SK-N-SH (cell line): Measurements from ENCODE around the gene CHD5. TPM values are rescaled to one million over a fixed set of nuclear protein-coding genes. Genes with fewer than 3 reads are reported as not detected.

ENCODE experiments used
- CTCF ChIA-PET: fragments of 300-600, 350-600 bp; formaldehyde crosslinking; extraction: SDS; loops from one replicate; lab custom pipeline; 2021; lab: Yijun Ruan, JAX
- POLR2A ChIA-PET: fragments of 350-600 bp; sonication (Branson Sonifier 250); formaldehyde crosslinking; extraction: SDS; loops from one replicate; lab custom pipeline; 2020; ENCODE audit warnings: antibody characterized with exemption, inconsistent platforms; lab: Yijun Ruan, JAX
- DNase-seq: peaks from one replicate; pipeline ENCODE4 v3.0.0; 2012
- H2AFZ ChIP-seq: fragments of 200-600 bp; sonication (generic); 2 replicates; pipeline ENCODE4 v1.8.1; 2016; ENCODE audit warnings: antibody characterized with exemption, mild to moderate bottlenecking, low read depth
- H3F3A ChIP-seq: fragments of 200-600 bp; sonication (generic); replicated peaks from 2 replicates; pipeline ENCODE3; 2016; ENCODE audit warnings: antibody characterized with exemption, mild to moderate bottlenecking; ENCODE audit not compliant: insufficient read depth
- H3K27ac ChIP-seq, 2 experiments: fragments of 200-500 bp in 1 of 2; fragments of 200-600 bp in 1 of 2; sonication (Bioruptor generic) in 1 of 2; sonication (generic), shearing (Covaris generic) in 1 of 2; 2 replicates each; pipeline versions ENCODE4 v1.5.1 to v1.6.1; 2014 to 2016; ENCODE audit warnings: low read depth in 2 of 2, inconsistent platforms in 1 of 2, low read length in 1 of 2, mild to moderate bottlenecking in 1 of 2, mixed read lengths in 1 of 2
- H3K27me3 ChIP-seq: fragments of 200-600 bp; sonication (generic), shearing (Covaris generic); 2 replicates; pipeline ENCODE4 v1.6.1; 2016; ENCODE audit warnings: mixed run types; ENCODE audit not compliant: insufficient read depth
- H3K36me3 ChIP-seq, 2 experiments: fragments of 200-500 bp in 1 of 2; fragments of 200-600 bp in 1 of 2; sonication (Bioruptor generic) in 1 of 2; sonication (generic) in 1 of 2; replicated peaks in 1 of 2; 2 replicates each; pipeline versions ENCODE3 to v1.5.1; 2014 to 2016; ENCODE audit warnings: low read length in 1 of 2, mild to moderate bottlenecking in 1 of 2; ENCODE audit not compliant: insufficient read depth in 2 of 2, control insufficient read depth in 1 of 2
- H3K4me1 ChIP-seq, 2 experiments: fragments of 200-500 bp in 1 of 2; fragments of 200-600 bp in 1 of 2; sonication (Bioruptor generic) in 1 of 2; sonication (generic), shearing (Covaris generic) in 1 of 2; 2 replicates each; pipeline versions ENCODE4 v1.5.1 to v1.6.1; 2014 to 2016; ENCODE audit warnings: low read depth in 1 of 2, low read length in 1 of 2, mixed run types in 1 of 2; ENCODE audit not compliant: insufficient read depth in 2 of 2, control insufficient read depth in 1 of 2
- H3K4me2 ChIP-seq: fragments of 200-600 bp; sonication (generic), shearing (Covaris generic); 2 replicates; pipeline ENCODE4 v1.6.1; 2017; ENCODE audit warnings: mixed run types
- H3K4me3 ChIP-seq, 2 experiments: fragments of 200-500 bp in 1 of 2; fragments of 200-600 bp in 1 of 2; sonication (Bioruptor generic) in 1 of 2; sonication (generic), shearing (Covaris generic) in 1 of 2; 2 replicates each; pipeline versions ENCODE4 v1.5.1 to v1.8.1; 2014 to 2016; ENCODE audit warnings: low read depth in 2 of 2, inconsistent platforms in 1 of 2, low read length in 1 of 2, mild to moderate bottlenecking in 1 of 2, mixed read lengths in 1 of 2, moderate library complexity in 1 of 2
- H3K79me2 ChIP-seq: fragments of 200-600 bp; sonication (generic); 2 replicates; pipeline ENCODE4 v1.8.1; 2017; ENCODE audit warnings: mild to moderate bottlenecking; ENCODE audit not compliant: insufficient read depth
- H3K9ac ChIP-seq: fragments of 200-600 bp; sonication (generic); 2 replicates; pipeline ENCODE4 v1.6.1; 2017; ENCODE audit warnings: mixed run types
- H3K9me2 ChIP-seq: fragments of 200-600 bp; sonication (generic); 2 replicates; pipeline ENCODE4 v1.6.1; 2017; ENCODE audit warnings: mixed run types
- H3K9me3 ChIP-seq: fragments of 200-600 bp; sonication (generic); 2 replicates; pipeline ENCODE4 v1.6.1; 2017; ENCODE audit warnings: mixed run types, mild to moderate bottlenecking, moderate library complexity
- H4K20me1 ChIP-seq: fragments of 200-600 bp; sonication (generic); 2 replicates; pipeline ENCODE4 v1.6.1; 2017; ENCODE audit warnings: mild to moderate bottlenecking, mixed run types; ENCODE audit not compliant: insufficient read depth
- ELF1 ChIP-seq: IDR thresholded peaks from 2 replicates; pipeline ENCODE4 v1.4.0; 2012
- FOSL2 ChIP-seq: IDR thresholded peaks from 2 replicates; pipeline ENCODE4 v1.4.0; 2012; ENCODE audit warnings: low read depth, mild to moderate bottlenecking, moderate library complexity, borderline replicate concordance
- FOXJ3 ChIP-seq: sonication (generic); formaldehyde crosslinking; IDR thresholded peaks from 2 replicates; pipeline ENCODE4 v1.5.1; 2020; ENCODE audit warnings: mild to moderate bottlenecking, missing genetic modification reagents
- FOXM1 ChIP-seq: IDR thresholded peaks from 2 replicates; pipeline ENCODE4 v1.4.0; 2012; ENCODE audit warnings: low read depth, mild to moderate bottlenecking
- GABPA ChIP-seq: IDR thresholded peaks from 2 replicates; pipeline ENCODE4 v1.4.0; 2012; ENCODE audit warnings: low read depth, mild to moderate bottlenecking
- GATA2 ChIP-seq: sonication (generic); formaldehyde crosslinking; IDR thresholded peaks from 2 replicates; pipeline ENCODE4 v1.5.0; 2020; ENCODE audit warnings: mild to moderate bottlenecking, missing genetic modification reagents
- JUND ChIP-seq: IDR thresholded peaks from 2 replicates; pipeline ENCODE4 v1.4.0; 2012
- NFIC ChIP-seq: IDR thresholded peaks from 2 replicates; pipeline ENCODE4 v1.4.0; 2012; ENCODE audit warnings: borderline replicate concordance
- RAD21 ChIP-seq: IDR thresholded peaks from 2 replicates; pipeline ENCODE4 v1.6.1; 2012; ENCODE audit warnings: mild to moderate bottlenecking, low read length
- RCOR1 ChIP-seq: fragments of 150-350 bp; IDR thresholded peaks from 2 replicates; pipeline ENCODE4 v1.6.1; 2017; ENCODE audit warnings: antibody characterized with exemption, low read length
- SIN3A ChIP-seq: IDR thresholded peaks from 2 replicates; pipeline ENCODE4 v1.6.1; 2012; ENCODE audit warnings: low read depth, mild to moderate bottlenecking, low read length, moderate library complexity, borderline replicate concordance
- TAF1 ChIP-seq: IDR thresholded peaks from 2 replicates; pipeline ENCODE4 v1.6.1; 2012; ENCODE audit warnings: low read depth, mild to moderate bottlenecking, low read length, moderate library complexity, borderline replicate concordance
- TCF12 ChIP-seq: IDR thresholded peaks from 2 replicates; pipeline ENCODE4 v1.4.0; 2012
- TEAD4 ChIP-seq: IDR thresholded peaks from 2 replicates; pipeline ENCODE4 v1.4.0; 2012; ENCODE audit warnings: mild to moderate bottlenecking, borderline replicate concordance; ENCODE audit not compliant: insufficient read depth
- ZBTB33 ChIP-seq: IDR thresholded peaks from 2 replicates; pipeline ENCODE4 v1.4.0; 2012; ENCODE audit warnings: low read depth, borderline replicate concordance
- WGBS: methylation state at CpG from one replicate; pipeline ENCODE4 v1.1.6; 2017; ENCODE audit warnings: low lambda C conversion rate; 5-methylcytosine and 5-hydroxymethylcytosine counted together
- polyA plus RNA-seq, 3 experiments: library from polyadenylated mRNA; depleted of rRNA; stranded (reverse); fragments of >200 nt; gene quantifications; 2 replicates each; pipeline ENCODE4 v1.2.3, GENCODE V29; 2012
- TF ChIP-seq, protein P1 (sequence below): fragments of 150-350 bp; IDR thresholded peaks from 2 replicates; pipeline ENCODE4 v1.6.1; 2017; ENCODE audit warnings: antibody characterized with exemption, low read length, low read depth, borderline replicate concordance
- TF ChIP-seq, protein P2 (sequence below): IDR thresholded peaks from 2 replicates; pipeline ENCODE4 v1.4.0; 2012; ENCODE audit warnings: low read depth, borderline replicate concordance
- TF ChIP-seq, protein P3 (sequence below): IDR thresholded peaks from 2 replicates; pipeline ENCODE4 v1.6.1; 2012; ENCODE audit warnings: mild to moderate bottlenecking, low read depth, low read length, moderate library complexity
- TF ChIP-seq, protein P4 (sequence below): fragments of 200-600 bp; sonication (generic); IDR thresholded peaks from 2 replicates; pipeline ENCODE4 v1.6.1; 2017; ENCODE audit warnings: antibody characterized with exemption, mild to moderate bottlenecking, moderate library complexity

The CHD5 gene
- polyA plus RNA-seq, 1 of the 3 experiments (the other 2 are of a cell fraction) = 0.26 TPM

- no peak overlapping the region for H2AFZ ChIP-seq
- H3K4me3 ChIP-seq = no peak overlapping the region
- no peak for DNase-seq
- 55% methylated on average over 4 of the region's 4 CpGs for WGBS
- no peaks in the 10 kb centered on the region for H3K36me3 ChIP-seq
- no peaks in the 10 kb centered on the region for H3K4me1 ChIP-seq
- no peaks in the 10 kb centered on the region for H3K27me3 ChIP-seq
- H3K9ac ChIP-seq = no peak overlapping the region
- TF ChIP-seq GATA2 (no peak), ZBTB33 (no peak), TAF1 (no peak), NFIC (no peak), RCOR1 (no peak)
- TF ChIP-seq, protein P1, sequence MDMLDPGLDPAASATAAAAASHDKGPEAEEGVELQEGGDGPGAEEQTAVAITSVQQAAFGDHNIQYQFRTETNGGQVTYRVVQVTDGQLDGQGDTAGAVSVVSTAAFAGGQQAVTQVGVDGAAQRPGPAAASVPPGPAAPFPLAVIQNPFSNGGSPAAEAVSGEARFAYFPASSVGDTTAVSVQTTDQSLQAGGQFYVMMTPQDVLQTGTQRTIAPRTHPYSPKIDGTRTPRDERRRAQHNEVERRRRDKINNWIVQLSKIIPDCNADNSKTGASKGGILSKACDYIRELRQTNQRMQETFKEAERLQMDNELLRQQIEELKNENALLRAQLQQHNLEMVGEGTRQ = no peak
- TF ChIP-seq, protein P2, sequence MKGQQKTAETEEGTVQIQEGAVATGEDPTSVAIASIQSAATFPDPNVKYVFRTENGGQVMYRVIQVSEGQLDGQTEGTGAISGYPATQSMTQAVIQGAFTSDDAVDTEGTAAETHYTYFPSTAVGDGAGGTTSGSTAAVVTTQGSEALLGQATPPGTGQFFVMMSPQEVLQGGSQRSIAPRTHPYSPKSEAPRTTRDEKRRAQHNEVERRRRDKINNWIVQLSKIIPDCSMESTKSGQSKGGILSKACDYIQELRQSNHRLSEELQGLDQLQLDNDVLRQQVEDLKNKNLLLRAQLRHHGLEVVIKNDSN = no peak
- H3F3A ChIP-seq = no peaks in the 10 kb centered on the region
- POLR2A ChIA-PET = no interaction called here
- no peaks in the 10 kb centered on the region for H3K79me2 ChIP-seq
- H3K9me3 ChIP-seq = no peaks in the 10 kb centered on the region
- H3K9me2 ChIP-seq = no peaks in the 10 kb centered on the region
- CTCF ChIA-PET = no interaction called here
- no peaks in the 10 kb centered on the region for H4K20me1 ChIP-seq
- H3K4me2 ChIP-seq = no peak overlapping the region
- H3K27ac ChIP-seq = no peak overlapping the region
Measured at GRCh38 chr1:6142734-6143133, 37.4 kb downstream of the CHD5 start.

DNA sequence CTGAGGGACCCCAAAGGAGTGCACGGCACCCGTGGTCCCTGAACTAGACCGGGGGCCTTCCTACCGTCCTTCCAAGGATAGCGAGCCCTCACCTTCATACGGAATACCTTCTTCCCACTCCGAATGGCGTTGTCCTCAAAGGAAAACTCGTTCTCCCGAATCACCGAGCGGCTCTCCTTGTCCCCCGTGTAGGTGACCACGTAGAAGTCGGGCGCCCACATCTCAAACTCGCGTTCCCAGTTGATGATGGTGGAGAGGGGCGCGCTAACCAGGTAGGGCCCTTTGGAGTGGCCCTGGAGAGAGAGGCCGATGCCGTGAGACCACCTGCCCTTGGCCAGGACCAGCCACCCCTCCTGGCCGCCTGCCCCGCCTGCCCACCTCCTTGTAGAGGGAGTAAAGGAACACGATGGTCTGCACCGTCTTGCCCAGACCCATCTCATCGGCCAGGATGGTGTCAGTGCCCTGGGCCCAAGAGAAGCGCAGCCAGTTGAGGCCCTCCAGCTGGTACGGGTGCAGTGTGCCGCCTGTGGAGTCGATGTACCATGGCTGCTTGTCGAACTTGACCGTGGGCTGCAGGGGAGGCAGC is 38.0 kb downstream of the CHD5 start:
- CTCF ChIA-PET = no interaction called here
- no peak overlapping the region for H3K4me3 ChIP-seq

More for the DNA sequence above, 38.0 kb downstream of the CHD5 start:
- DNase-seq = no peak
- Histone ChIP-seq H2AFZ (no peak overlapping the region), H3K9ac (no peak overlapping the region), H3K4me1 (no peaks in the 10 kb centered on the region), H3K9me2 (no peaks in the 10 kb centered on the region), H3K27me3 (no peaks in the 10 kb centered on the region), H4K20me1 (no peaks in the 10 kb centered on the region), H3K36me3 (no peaks in the 10 kb centered on the region), H3K4me2 (no peak overlapping the region), H3F3A (no peaks in the 10 kb centered on the region), H3K79me2 (no peaks in the 10 kb centered on the region), H3K9me3 (no peaks in the 10 kb centered on the region), H3K27ac (no peak overlapping the region)
- TF ChIP-seq TCF12 = no peak
- TF ChIP-seq TEAD4 = no peak
- TF ChIP-seq FOXM1 = no peak
- TF ChIP-seq GABPA = no peak
- TF ChIP-seq RCOR1 = no peak
- no peak for TF ChIP-seq ELF1
- TF ChIP-seq FOXJ3 (CRISPR knock-in tag) = no peak
- TF ChIP-seq, protein P3, sequence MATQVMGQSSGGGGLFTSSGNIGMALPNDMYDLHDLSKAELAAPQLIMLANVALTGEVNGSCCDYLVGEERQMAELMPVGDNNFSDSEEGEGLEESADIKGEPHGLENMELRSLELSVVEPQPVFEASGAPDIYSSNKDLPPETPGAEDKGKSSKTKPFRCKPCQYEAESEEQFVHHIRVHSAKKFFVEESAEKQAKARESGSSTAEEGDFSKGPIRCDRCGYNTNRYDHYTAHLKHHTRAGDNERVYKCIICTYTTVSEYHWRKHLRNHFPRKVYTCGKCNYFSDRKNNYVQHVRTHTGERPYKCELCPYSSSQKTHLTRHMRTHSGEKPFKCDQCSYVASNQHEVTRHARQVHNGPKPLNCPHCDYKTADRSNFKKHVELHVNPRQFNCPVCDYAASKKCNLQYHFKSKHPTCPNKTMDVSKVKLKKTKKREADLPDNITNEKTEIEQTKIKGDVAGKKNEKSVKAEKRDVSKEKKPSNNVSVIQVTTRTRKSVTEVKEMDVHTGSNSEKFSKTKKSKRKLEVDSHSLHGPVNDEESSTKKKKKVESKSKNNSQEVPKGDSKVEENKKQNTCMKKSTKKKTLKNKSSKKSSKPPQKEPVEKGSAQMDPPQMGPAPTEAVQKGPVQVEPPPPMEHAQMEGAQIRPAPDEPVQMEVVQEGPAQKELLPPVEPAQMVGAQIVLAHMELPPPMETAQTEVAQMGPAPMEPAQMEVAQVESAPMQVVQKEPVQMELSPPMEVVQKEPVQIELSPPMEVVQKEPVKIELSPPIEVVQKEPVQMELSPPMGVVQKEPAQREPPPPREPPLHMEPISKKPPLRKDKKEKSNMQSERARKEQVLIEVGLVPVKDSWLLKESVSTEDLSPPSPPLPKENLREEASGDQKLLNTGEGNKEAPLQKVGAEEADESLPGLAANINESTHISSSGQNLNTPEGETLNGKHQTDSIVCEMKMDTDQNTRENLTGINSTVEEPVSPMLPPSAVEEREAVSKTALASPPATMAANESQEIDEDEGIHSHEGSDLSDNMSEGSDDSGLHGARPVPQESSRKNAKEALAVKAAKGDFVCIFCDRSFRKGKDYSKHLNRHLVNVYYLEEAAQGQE = no peak
- no peak for TF ChIP-seq JUND
- no peak for TF ChIP-seq RAD21
- no peak for TF ChIP-seq SIN3A
- TF ChIP-seq FOSL2 = no peak
- TF ChIP-seq, protein P4, sequence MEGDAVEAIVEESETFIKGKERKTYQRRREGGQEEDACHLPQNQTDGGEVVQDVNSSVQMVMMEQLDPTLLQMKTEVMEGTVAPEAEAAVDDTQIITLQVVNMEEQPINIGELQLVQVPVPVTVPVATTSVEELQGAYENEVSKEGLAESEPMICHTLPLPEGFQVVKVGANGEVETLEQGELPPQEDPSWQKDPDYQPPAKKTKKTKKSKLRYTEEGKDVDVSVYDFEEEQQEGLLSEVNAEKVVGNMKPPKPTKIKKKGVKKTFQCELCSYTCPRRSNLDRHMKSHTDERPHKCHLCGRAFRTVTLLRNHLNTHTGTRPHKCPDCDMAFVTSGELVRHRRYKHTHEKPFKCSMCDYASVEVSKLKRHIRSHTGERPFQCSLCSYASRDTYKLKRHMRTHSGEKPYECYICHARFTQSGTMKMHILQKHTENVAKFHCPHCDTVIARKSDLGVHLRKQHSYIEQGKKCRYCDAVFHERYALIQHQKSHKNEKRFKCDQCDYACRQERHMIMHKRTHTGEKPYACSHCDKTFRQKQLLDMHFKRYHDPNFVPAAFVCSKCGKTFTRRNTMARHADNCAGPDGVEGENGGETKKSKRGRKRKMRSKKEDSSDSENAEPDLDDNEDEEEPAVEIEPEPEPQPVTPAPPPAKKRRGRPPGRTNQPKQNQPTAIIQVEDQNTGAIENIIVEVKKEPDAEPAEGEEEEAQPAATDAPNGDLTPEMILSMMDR = no peak
- TF ChIP-seq TAF1 = no peak
- POLR2A ChIA-PET = no interaction called here
- WGBS = 78% methylated on average over 15 of the region's 33 CpGs
